ENCODE measurements around the gene IYD. TPM values are rescaled to one million over a fixed set of nuclear protein-coding genes. Genes with fewer than 3 reads are reported as not detected.

IYD gene
- total RNA-seq, 3 donors from 2014 or later = 0.29 to 0.33 TPM; not detected in 1

DNA sequence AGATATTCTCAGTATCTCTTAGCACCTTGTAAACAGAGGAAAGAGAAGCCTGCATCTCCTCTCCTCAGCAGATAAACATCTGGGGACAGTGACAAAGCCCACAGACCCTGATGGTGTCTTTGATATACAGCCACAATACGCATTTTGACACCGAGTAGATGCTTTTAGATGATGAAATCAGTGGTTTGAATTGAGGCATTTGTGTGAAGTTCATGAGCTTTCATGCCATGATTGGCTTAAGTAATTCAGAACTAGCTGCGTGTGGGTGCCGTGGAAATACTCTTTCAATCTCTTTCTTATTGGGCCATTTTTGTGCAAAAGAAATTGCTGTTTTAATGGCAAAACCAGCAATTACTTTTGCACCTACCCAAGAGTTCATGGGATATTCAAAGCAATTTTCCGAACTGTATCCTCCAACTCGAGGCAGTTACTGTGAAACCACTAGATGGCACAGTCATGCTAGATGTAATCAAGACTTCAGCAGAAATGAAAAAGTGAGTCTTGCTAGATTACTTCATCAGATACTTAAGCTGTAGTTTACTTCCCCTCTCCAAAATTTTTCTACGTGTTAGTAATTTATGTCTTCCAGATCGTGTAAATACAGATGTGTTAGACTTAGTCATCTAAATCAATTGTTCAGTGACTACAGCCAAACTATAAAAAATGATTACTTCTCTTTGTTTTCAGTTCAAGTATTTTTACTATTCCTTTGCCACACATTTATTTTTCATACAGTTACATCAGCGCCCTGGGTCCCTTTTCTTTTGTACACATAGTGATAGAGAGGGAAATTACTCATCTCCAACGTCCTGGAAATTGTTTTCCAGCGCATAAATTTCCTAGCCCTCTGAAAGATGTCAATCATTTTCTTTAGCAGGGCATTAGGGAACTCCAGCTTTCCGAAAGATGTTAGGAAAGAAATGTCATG is 49.4 kb downstream of the IYD start:
- no peaks in the 10 kb centered on the region for H3K36me3 ChIP-seq
- peak overlapping the region; percentile 39 to 63 (median 51) for H3K4me3 ChIP-seq
- no peaks in the 10 kb centered on the region for H3K4me1 ChIP-seq
- peak overlapping the region; percentile 69 to 86 for H3K27ac ChIP-seq
- intact Hi-C loops (cut with DNase I; ENCODE audit: low total_unique reads) = no loop called here
- no peaks in the 10 kb centered on the region for H3K9me3 ChIP-seq
- H3K27me3 ChIP-seq = no peaks in the 10 kb centered on the region
- TF ChIP-seq, protein P1, sequence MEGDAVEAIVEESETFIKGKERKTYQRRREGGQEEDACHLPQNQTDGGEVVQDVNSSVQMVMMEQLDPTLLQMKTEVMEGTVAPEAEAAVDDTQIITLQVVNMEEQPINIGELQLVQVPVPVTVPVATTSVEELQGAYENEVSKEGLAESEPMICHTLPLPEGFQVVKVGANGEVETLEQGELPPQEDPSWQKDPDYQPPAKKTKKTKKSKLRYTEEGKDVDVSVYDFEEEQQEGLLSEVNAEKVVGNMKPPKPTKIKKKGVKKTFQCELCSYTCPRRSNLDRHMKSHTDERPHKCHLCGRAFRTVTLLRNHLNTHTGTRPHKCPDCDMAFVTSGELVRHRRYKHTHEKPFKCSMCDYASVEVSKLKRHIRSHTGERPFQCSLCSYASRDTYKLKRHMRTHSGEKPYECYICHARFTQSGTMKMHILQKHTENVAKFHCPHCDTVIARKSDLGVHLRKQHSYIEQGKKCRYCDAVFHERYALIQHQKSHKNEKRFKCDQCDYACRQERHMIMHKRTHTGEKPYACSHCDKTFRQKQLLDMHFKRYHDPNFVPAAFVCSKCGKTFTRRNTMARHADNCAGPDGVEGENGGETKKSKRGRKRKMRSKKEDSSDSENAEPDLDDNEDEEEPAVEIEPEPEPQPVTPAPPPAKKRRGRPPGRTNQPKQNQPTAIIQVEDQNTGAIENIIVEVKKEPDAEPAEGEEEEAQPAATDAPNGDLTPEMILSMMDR (IDR thresholded peaks at IDR 0.05) = peak; percentile 56 to 80 (median 77)
- TF ChIP-seq POLR2A (IDR thresholded peaks at IDR 0.05) = no peak
- no peak for TF ChIP-seq POLR2AphosphoS5 (IDR thresholded peaks at IDR 0.05)
- DNase-seq (ENCODE audit: low spot score in 2 of 2) = no peak

DNA sequence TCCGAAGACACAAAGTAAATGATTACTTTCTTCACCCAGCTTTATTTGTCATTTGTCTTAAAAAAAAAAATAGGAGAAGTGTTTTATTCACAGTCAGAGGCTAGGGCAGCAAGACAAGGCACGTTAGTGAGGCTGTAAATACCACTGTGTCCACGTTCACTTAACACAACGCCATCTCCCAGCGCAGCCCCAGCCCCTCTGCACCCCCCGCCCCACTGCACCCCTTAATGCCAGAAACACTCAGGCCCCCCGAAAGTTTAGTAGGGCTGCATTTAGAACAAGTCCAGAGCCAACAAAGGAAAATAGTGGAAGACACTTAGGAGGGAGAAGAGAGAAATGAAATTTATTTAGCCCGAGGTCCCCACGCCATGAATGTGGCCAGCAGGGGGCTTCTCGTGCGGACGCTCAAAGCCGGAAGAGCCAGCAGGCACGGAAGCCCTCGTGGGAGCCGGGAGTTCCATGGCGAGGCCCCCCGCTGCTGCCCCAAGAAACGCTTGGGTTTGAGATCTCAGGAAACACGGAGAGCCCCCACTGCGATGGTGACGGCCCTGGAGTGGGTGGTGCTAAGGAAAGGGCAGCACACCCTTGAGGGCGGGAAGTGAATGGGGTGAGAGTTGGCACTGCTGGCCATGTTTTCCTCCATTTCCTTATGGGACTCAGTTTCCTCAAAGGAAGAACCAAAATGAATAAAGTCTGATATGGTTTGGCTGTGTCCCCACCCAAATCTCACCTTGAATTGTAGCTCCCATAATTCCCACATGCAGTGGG is 50.2 kb downstream of the IYD start:
- H3K27ac ChIP-seq = peak overlapping the region; percentile 69 to 86
- peak overlapping the region; percentile 39 to 63 (median 51) for H3K4me3 ChIP-seq
- DNase-seq (ENCODE audit: low spot score in 2 of 2) = no peak
- TF ChIP-seq POLR2AphosphoS5 (IDR thresholded peaks at IDR 0.05) = no peak
- TF ChIP-seq, protein P1 (IDR thresholded peaks at IDR 0.05) = peak; percentile 49 to 68 (median 55)
- intact Hi-C loops (cut with DNase I; ENCODE audit: low total_unique reads) = no loop called here
- H3K4me1 ChIP-seq = no peaks in the 10 kb centered on the region
- H3K27me3 ChIP-seq = no peaks in the 10 kb centered on the region
- H3K9me3 ChIP-seq = no peaks in the 10 kb centered on the region
- no peaks in the 10 kb centered on the region for H3K36me3 ChIP-seq

DNA sequence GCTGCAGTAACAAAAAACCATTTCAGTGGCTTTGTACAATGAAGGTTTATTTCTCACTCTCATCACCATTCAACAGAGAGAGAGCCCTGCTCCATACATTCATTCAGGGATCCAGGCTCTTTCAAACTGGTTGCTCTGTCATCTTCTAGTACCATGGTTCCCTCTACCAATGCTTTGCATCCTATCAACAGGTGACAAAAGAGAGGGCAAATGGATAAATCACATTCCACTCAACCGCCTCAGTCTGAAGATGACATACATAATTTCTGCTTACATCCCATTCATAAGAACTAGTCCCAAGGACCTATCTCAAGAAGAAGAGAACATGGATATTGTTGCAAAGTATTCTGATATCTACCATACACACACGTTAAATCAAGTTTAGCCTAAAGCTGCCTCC is 51.6 kb downstream of the IYD start:
- Histone ChIP-seq H3K27me3 (no peaks in the 10 kb centered on the region), H3K4me1 (no peaks in the 10 kb centered on the region), H3K4me3 (no peak overlapping the region), H3K27ac (no peak overlapping the region), H3K36me3 (no peaks in the 10 kb centered on the region), H3K9me3 (no peaks in the 10 kb centered on the region)
- DNase-seq (ENCODE audit: low spot score in 2 of 2) = no peak
- TF ChIP-seq POLR2A (IDR thresholded peaks at IDR 0.05) (no peak), POLR2AphosphoS5 (IDR thresholded peaks at IDR 0.05) (no peak)
- TF ChIP-seq, protein P1 (IDR thresholded peaks at IDR 0.05) = no peak
- intact Hi-C loops (cut with DNase I; ENCODE audit: low total_unique reads) = no loop called here

DNA sequence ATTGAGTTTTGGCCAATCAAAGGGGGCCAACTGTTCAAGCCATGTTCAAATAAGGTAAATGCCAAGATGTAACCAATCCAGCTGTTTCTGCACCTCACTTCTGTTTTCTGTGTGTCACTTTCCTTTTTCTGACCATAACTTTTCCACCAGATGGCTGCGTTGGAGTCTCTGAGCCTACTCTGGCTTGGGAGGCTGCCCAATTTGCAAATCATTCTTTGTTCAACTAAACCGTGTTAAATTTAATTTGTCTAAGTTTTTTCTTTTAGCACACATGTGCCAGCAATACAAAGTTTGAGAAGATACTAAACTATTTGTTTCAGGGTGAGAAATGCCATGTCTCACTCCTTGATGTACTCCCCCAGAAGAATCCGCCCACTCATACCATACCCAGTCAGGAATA is 52.1 kb downstream of the IYD start:
- Histone ChIP-seq H3K27me3 (no peaks in the 10 kb centered on the region), H3K9me3 (no peaks in the 10 kb centered on the region), H3K36me3 (no peaks in the 10 kb centered on the region), H3K4me1 (no peaks in the 10 kb centered on the region), H3K4me3 (no peak overlapping the region), H3K27ac (no peak overlapping the region)
- intact Hi-C loops (cut with DNase I; ENCODE audit: low total_unique reads) = no loop called here
- no peak for TF ChIP-seq POLR2A (IDR thresholded peaks at IDR 0.05)
- TF ChIP-seq POLR2AphosphoS5 (IDR thresholded peaks at IDR 0.05) = no peak
- no peak for DNase-seq (ENCODE audit: low spot score in 2 of 2)

DNA sequence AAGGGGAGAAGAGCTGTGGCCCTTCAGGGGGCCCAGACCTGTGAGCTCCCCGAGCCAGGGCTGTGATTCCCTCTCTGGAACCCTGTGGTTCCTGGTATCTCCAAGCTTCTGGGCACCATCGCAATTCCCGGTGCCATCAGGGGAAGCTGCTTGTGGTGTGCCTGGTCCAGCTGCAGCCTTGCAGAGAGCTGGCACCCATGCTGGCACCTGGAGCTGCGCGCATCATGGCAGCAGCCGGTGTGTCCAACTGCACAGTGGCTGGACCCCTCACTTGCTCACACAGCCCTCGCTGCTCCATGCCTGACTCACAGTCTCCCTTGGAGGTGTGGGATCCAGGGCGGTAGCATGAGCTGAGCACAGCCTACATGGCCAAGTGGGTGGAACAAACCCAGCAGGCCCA is 56.7 kb downstream of the IYD start:
- Histone ChIP-seq H3K4me1 (no peaks in the 10 kb centered on the region), H3K9me3 (no peaks in the 10 kb centered on the region)

More for the DNA sequence above, 56.7 kb downstream of the IYD start:
- Histone ChIP-seq H3K27me3 (no peaks in the 10 kb centered on the region), H3K4me3 (no peak overlapping the region), H3K27ac (no peak overlapping the region), H3K36me3 (no peaks in the 10 kb centered on the region)
- TF ChIP-seq POLR2AphosphoS5 (IDR thresholded peaks at IDR 0.05) (no peak), POLR2A (IDR thresholded peaks at IDR 0.05) (no peak)
- TF ChIP-seq, protein P1 (IDR thresholded peaks at IDR 0.05) = no peak
- intact Hi-C loops (cut with DNase I; ENCODE audit: low total_unique reads) = no loop called here
- DNase-seq (ENCODE audit: low spot score in 2 of 2) = no peak

Data from breast epithelium (tissue), 4 donors.